HL-60 (cell line): ENCODE data around the gene MKLN1.

ENCODE experiments used
- DNase-seq, 2 experiments: peaks; one replicate each; pipeline ENCODE4 v3.0.0-alpha.2; 2010 to 2020; ENCODE audit warnings: low read depth in 1 of 2, low spot score in 1 of 2
- H3K27ac ChIP-seq: fragments of 250-450 bp; sonication (Bioruptor Pico); replicated peaks from 2 replicates; pipeline ENCODE4 v1.5.1; 2020; ENCODE audit warnings: mild to moderate bottlenecking, moderate library complexity
- H3K27me3 ChIP-seq: fragments of 250-450 bp; sonication (Bioruptor Pico); 2 replicates; pipeline ENCODE4 v1.5.1; 2021; ENCODE audit warnings: mild to moderate bottlenecking, moderate library complexity; ENCODE audit not compliant: insufficient read depth, poor library complexity, severe bottlenecking
- H3K4me3 ChIP-seq: replicated peaks from 2 replicates; pipeline ENCODE4 v1.5.1; 2011; ENCODE audit warnings: mild to moderate bottlenecking, control low read depth, low read length; ENCODE audit not compliant: insufficient read depth
- CTCF ChIP-seq: IDR thresholded peaks from one replicate; pipeline ENCODE4 v1.5.1; 2011; ENCODE audit warnings: low read length, control low read depth, inconsistent platforms; ENCODE audit not compliant: insufficient read depth
- GABPA ChIP-seq: IDR thresholded peaks from 2 replicates; pipeline ENCODE4 v1.6.1; 2012; ENCODE audit warnings: low read depth
- POLR2AphosphoS5 ChIP-seq: IDR thresholded peaks from 2 replicates; pipeline ENCODE4 v1.6.1; 2012; ENCODE audit warnings: low read depth
- REST ChIP-seq: IDR thresholded peaks from 2 replicates; pipeline ENCODE4 v1.6.1; 2012; ENCODE audit warnings: low read depth; ENCODE audit not compliant: insufficient replicate concordance
- SPI1 ChIP-seq: IDR thresholded peaks from 2 replicates; pipeline ENCODE4 v1.6.1; 2012; ENCODE audit warnings: low read depth, mild to moderate bottlenecking, borderline replicate concordance

Gene MKLN1

GRCh38 chr7:131289051-131289450, 38.6 kb upstream of the MKLN1 start:
- no peak for TF ChIP-seq SPI1
- TF ChIP-seq POLR2AphosphoS5 = no peak
- no peak for TF ChIP-seq CTCF
- TF ChIP-seq GABPA = no peak
- TF ChIP-seq REST = no peak
- Histone ChIP-seq H3K27me3 (no peaks in the 10 kb centered on the region), H3K4me3 (no peak overlapping the region), H3K27ac (no peak overlapping the region)
- DNase-seq = no peak

DNA sequence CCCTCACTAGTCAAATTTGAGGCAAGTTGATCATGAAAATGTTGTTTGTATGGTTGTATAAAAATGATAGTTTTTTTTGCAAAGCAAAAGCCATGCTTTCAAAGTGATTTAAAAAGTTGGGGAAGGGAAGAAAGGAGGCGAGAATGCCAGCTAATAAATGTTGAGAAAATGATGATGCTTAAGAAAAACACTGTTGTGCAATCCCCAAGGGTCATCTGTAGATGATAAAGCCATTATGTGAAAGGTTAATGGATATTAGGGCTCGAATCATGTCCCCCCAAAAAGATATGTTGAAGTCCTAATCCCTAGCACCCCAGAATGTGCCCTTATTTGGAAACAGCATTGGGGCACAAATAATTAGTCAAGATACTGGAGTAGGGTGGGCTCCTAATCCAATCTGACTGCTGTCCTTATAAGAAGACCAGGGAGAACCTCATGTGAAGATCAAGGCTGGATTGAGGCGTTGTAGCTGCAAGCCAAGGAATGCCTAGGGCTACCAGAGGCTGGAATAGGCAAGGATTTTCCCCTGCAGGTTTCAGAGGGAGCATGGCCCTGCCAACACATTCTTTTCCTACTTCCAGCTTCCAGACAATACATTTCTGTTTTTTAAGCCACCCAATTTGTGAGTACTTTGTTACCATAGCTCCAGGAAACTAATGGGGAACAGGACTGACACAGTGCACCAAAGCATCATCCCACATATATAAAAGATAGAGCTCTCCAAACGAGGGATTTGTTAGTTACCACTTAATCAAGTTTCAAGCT, 35.4 kb upstream of the MKLN1 start:
- H3K27me3 ChIP-seq = no peaks in the 10 kb centered on the region
- no peak for TF ChIP-seq REST
- no peak for DNase-seq
- no peak overlapping the region for H3K27ac ChIP-seq
- no peak overlapping the region for H3K4me3 ChIP-seq

- Histone ChIP-seq H3K27me3 (no peaks in the 10 kb centered on the region), H3K4me3 (no peak overlapping the region), H3K27ac (no peak overlapping the region)
- TF ChIP-seq REST (no peak), CTCF (no peak), POLR2AphosphoS5 (no peak), SPI1 (no peak), GABPA (no peak)
- DNase-seq = no peak
These were observed 34.7 kb upstream of the MKLN1 start for GRCh38 chr7:131293018-131293417.
